Ramos (cell line): Measurements from ENCODE around the gene DIP2B.

Source experiments
- in situ Hi-C: fragments of 300-500 bp; cut with MboI; formaldehyde crosslinking; loops from one replicate; pipeline ENCODE4 v1.14.3; 2022; ENCODE audit warnings: low sequenced_read_pairs; ENCODE audit not compliant: unreplicated experiment

Gene DIP2B

DNA sequence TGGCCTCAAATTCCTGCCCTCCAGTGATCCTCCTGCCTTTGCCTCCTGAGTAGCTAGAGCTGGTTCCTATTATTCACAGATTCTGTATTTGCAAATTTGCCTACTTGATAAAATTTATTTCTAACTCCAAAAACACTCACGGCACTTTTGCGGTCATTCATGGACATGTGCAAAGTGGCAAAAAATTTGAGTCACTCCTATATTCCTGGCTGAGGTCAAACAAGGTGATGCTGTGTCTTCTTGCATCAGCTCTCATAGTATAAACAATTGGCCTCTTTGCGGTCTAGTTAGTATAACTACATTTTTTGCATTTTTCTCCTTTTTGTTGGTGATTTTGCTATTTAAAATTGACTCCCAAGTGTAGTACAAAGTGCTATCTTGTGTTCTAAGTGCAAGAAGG lies 283.8 kb downstream of the DIP2B start:
- in situ Hi-C loops = no loop called here

DNA sequence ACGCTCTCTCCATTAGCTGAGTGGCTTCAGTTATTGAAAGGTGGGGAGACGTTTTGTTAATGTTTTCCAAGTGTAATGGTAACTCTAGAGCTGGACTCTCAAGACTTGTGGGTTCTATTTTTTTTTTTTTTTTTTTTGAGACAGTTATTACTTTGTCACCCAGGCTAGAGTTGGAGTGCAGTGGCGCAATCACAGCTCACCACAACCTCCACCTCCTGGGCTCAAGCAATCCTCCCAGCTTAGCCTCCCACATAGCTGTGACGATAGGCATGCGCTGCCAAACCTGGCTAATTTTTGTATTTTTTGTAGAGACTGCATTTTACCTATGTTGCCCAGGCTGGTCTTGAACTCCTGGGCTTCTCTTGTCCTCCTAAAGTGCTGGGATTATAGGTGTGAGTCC lies 285.3 kb downstream of the DIP2B start:
- in situ Hi-C loops = no loop called here
